WERI-Rb-1 (cell line): Measurements from ENCODE around the gene ZMAT2.

Experiments used
- DNase-seq: peaks from one replicate; pipeline ENCODE4 v3.0.0-alpha.2; 2020
- H3K27ac ChIP-seq: fragments of 250-450 bp; sonication (Bioruptor Pico); 2 replicates; pipeline ENCODE4 v1.5.1; 2020; ENCODE audit warnings: mild to moderate bottlenecking, moderate library complexity
- H3K27me3 ChIP-seq: fragments of 250-450 bp; sonication (Bioruptor Pico); 2 replicates; pipeline ENCODE4 v1.5.1; 2021; ENCODE audit warnings: mild to moderate bottlenecking, low read depth, moderate library complexity; ENCODE audit not compliant: insufficient read depth, severe bottlenecking
- H3K36me3 ChIP-seq: fragments of 250-450 bp; sonication (Bioruptor Pico); 2 replicates; pipeline ENCODE4 v1.5.1; 2020; ENCODE audit warnings: mild to moderate bottlenecking, moderate library complexity
- H3K4me3 ChIP-seq: 2 replicates; pipeline ENCODE4 v1.5.1; 2011; ENCODE audit warnings: low read depth, mild to moderate bottlenecking, control low read depth, low read length
- H3K9me3 ChIP-seq: fragments of 250-450 bp; sonication (Bioruptor Pico); 2 replicates; pipeline ENCODE4 v1.5.1; 2021; ENCODE audit warnings: mild to moderate bottlenecking, moderate library complexity; ENCODE audit not compliant: severe bottlenecking
- TF ChIP-seq, protein P1 (sequence below): IDR thresholded peaks from 2 replicates; pipeline ENCODE4 v1.5.1; 2011; ENCODE audit warnings: low read depth, mild to moderate bottlenecking, control low read depth, inconsistent platforms, low read length

ZMAT2 gene

DNA sequence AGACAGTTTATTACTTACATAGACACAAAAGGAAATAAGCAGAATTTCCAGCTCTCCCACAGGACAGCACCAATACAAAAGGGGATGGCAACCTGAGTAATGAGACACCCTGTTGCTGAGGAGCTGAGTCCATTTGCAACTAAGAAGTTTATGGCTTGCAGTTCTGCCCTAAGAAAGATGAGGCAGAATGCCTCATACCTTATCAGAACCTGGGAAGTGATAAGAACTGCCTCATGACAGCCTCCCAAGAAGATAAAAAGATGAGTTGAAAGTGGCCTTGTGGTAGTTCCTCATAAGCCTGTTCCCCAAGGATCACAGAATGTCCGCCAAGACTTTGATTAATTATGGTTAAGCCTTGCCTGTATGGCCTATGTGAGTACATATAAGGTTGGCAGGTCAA, 41.7 kb downstream of the ZMAT2 start:
- TF ChIP-seq, protein P1, sequence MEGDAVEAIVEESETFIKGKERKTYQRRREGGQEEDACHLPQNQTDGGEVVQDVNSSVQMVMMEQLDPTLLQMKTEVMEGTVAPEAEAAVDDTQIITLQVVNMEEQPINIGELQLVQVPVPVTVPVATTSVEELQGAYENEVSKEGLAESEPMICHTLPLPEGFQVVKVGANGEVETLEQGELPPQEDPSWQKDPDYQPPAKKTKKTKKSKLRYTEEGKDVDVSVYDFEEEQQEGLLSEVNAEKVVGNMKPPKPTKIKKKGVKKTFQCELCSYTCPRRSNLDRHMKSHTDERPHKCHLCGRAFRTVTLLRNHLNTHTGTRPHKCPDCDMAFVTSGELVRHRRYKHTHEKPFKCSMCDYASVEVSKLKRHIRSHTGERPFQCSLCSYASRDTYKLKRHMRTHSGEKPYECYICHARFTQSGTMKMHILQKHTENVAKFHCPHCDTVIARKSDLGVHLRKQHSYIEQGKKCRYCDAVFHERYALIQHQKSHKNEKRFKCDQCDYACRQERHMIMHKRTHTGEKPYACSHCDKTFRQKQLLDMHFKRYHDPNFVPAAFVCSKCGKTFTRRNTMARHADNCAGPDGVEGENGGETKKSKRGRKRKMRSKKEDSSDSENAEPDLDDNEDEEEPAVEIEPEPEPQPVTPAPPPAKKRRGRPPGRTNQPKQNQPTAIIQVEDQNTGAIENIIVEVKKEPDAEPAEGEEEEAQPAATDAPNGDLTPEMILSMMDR, result no peak
- Histone ChIP-seq H3K4me3 (no peak overlapping the region), H3K27me3 (no peaks in the 10 kb centered on the region), H3K9me3 (no peaks in the 10 kb centered on the region), H3K27ac (no peak overlapping the region), H3K36me3 (no peaks in the 10 kb centered on the region)
- DNase-seq, result no peak

- Histone ChIP-seq H3K27ac (no peak overlapping the region), H3K36me3 (no peaks in the 10 kb centered on the region), H3K4me3 (no peak overlapping the region), H3K27me3 (no peaks in the 10 kb centered on the region), H3K9me3 (peaks cover 28% of the 10 kb centered on the region)
- DNase-seq, result no peak
- TF ChIP-seq, protein P1, result no peak
Observed at GRCh38 chr5:140753561-140753960, 53.3 kb downstream of the ZMAT2 start.
